Measurements from ENCODE around the gene ZNF385A. TPM values are rescaled to one million over a fixed set of nuclear protein-coding genes. Genes with fewer than 3 reads are reported as not detected.
A peak's percentile ranks its signal among the peaks of the same experiment; 100 is the strongest.

The ZNF385A gene
- total and polyA plus RNA-seq, 2 experiments from 2014 or later = 10.9 to 21.7 TPM

- TF ChIP-seq, protein P1, sequence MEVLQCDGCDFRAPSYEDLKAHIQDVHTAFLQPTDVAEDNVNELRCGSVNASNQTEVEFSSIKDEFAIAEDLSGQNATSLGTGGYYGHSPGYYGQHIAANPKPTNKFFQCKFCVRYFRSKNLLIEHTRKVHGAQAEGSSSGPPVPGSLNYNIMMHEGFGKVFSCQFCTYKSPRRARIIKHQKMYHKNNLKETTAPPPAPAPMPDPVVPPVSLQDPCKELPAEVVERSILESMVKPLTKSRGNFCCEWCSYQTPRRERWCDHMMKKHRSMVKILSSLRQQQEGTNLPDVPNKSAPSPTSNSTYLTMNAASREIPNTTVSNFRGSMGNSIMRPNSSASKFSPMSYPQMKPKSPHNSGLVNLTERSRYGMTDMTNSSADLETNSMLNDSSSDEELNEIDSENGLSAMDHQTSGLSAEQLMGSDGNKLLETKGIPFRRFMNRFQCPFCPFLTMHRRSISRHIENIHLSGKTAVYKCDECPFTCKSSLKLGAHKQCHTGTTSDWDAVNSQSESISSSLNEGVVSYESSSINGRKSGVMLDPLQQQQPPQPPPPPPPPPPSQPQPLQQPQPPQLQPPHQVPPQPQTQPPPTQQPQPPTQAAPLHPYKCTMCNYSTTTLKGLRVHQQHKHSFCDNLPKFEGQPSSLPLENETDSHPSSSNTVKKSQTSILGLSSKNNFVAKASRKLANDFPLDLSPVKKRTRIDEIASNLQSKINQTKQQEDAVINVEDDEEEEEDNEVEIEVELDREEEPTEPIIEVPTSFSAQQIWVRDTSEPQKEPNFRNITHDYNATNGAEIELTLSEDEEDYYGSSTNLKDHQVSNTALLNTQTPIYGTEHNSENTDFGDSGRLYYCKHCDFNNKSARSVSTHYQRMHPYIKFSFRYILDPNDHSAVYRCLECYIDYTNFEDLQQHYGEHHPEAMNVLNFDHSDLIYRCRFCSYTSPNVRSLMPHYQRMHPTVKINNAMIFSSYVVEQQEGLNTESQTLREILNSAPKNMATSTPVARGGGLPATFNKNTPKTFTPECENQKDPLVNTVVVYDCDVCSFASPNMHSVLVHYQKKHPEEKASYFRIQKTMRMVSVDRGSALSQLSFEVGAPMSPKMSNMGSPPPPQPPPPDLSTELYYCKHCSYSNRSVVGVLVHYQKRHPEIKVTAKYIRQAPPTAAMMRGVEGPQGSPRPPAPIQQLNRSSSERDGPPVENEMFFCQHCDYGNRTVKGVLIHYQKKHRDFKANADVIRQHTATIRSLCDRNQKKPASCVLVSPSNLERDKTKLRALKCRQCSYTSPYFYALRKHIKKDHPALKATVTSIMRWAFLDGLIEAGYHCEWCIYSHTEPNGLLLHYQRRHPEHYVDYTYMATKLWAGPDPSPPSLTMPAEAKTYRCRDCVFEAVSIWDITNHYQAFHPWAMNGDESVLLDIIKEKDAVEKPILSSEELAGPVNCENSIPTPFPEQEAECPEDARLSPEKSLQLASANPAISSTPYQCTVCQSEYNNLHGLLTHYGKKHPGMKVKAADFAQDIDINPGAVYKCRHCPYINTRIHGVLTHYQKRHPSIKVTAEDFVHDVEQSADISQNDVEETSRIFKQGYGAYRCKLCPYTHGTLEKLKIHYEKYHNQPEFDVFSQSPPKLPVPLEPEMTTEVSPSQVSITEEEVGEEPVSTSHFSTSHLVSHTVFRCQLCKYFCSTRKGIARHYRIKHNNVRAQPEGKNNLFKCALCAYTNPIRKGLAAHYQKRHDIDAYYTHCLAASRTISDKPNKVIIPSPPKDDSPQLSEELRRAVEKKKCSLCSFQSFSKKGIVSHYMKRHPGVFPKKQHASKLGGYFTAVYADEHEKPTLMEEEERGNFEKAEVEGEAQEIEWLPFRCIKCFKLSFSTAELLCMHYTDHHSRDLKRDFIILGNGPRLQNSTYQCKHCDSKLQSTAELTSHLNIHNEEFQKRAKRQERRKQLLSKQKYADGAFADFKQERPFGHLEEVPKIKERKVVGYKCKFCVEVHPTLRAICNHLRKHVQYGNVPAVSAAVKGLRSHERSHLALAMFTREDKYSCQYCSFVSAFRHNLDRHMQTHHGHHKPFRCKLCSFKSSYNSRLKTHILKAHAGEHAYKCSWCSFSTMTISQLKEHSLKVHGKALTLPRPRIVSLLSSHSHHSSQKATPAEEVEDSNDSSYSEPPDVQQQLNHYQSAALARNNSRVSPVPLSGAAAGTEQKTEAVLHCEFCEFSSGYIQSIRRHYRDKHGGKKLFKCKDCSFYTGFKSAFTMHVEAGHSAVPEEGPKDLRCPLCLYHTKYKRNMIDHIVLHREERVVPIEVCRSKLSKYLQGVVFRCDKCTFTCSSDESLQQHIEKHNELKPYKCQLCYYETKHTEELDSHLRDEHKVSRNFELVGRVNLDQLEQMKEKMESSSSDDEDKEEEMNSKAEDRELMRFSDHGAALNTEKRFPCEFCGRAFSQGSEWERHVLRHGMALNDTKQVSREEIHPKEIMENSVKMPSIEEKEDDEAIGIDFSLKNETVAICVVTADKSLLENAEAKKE (CRISPR knock-in tag; IDR thresholded peaks at IDR 0.05) = no peak
- TF ChIP-seq JUNB (IDR thresholded peaks at IDR 0.05; ENCODE audit: unreplicated experiment) = no peak
- no peak for TF ChIP-seq CREB1 (CRISPR knock-in tag; IDR thresholded peaks at IDR 0.05; ENCODE audit: low read depth)
- no peak for TF ChIP-seq ETS1 (IDR thresholded peaks at IDR 0.05)
Measured at GRCh38 chr12:54394986-54395385, 10.5 kb upstream of the ZNF385A start (continued).

- 0 out of 2 replicates have a peak overlapping the region, but pooled peaks have one; percentile 60 for H3K4me2 ChIP-seq
- H3K27ac ChIP-seq (ENCODE audit: low read depth) = no peak overlapping the region
- 0 out of 2 replicates have a peak, but pooled peaks cover 5% of the 10 kb centered on the region for H3K36me3 ChIP-seq (ENCODE audit: insufficient read depth)
- peak; percentile 80 to 83 for TF ChIP-seq CTCF (conservative IDR thresholded peaks at IDR 0.05; ENCODE audit: low read depth in 2 of 2)
- no peak for TF ChIP-seq ZNF114 (CRISPR knock-in tag; IDR thresholded peaks at IDR 0.05)
- TF ChIP-seq, protein P1 (CRISPR knock-in tag; IDR thresholded peaks at IDR 0.05) = peak; percentile 60; the same call in 1 of the 2 replicates
Measured at GRCh38 chr12:54394281-54394719, 9.8 kb upstream of the ZNF385A start.

More at GRCh38 chr12:54394281-54394719, 9.8 kb upstream of the ZNF385A start:
- no peaks in the 10 kb centered on the region for H3K9me3 Mint-ChIP-seq
- H3K27ac Mint-ChIP-seq = no peak overlapping the region
- Histone ChIP-seq H3K27me3 (ENCODE audit: insufficient read depth) (peaks cover 15% of the 10 kb centered on the region), H3K9me2 (ENCODE audit: insufficient read depth) (0 out of 2 replicates have a peak, but pooled peaks cover 9% of the 10 kb centered on the region), H3F3A (replicated peaks; ENCODE audit: low read depth) (no peaks in the 10 kb centered on the region), H4K20me1 (replicated peaks; ENCODE audit: insufficient read depth) (no peaks in the 10 kb centered on the region; the same call in 1 of the 2 replicates), H3K4me1 (ENCODE audit: insufficient read depth) (peaks cover 34% of the 10 kb centered on the region), H3K79me2 (replicated peaks; ENCODE audit: insufficient read depth) (no peaks in the 10 kb centered on the region), H2AFZ (no peak overlapping the region), H3K4me3 (no peak overlapping the region)
- no peak overlapping the region; the same call in 2 of the 3 replicates for H3K4me3 Mint-ChIP-seq
- peak; percentile 96 for DNase-seq (ENCODE audit: low spot score)
- H3K4me1 Mint-ChIP-seq = peaks cover 38% of the 10 kb centered on the region
- ATAC-seq = peak; percentile 45
- peaks cover 39% of the 10 kb centered on the region for H3K36me3 Mint-ChIP-seq (ENCODE audit: low read depth)
- peaks cover 20% of the 10 kb centered on the region for H3K27me3 Mint-ChIP-seq (ENCODE audit: insufficient read depth, low read depth, poor library complexity)
